SK-N-SH treated with all-trans-retinoic acid at 6 μM for 48 hours (cell line): Measurements from ENCODE around the gene MUC5B.

Experiments
- ATAC-seq: fragments of 200-7000 bp; cut with Tn5 transposase; 3 replicates; pipeline ENCODE4 v1.9.1; 2020; ENCODE audit warnings: mild to moderate bottlenecking, moderate library complexity
- CSDC2 ChIP-seq: fragments of 250-450 bp; sonication (Bioruptor Pico); IDR thresholded peaks from 2 replicates; pipeline ENCODE4 v1.5.0; 2020; ENCODE audit warnings: mild to moderate bottlenecking, moderate library complexity
- GLIS3 ChIP-seq: fragments of 250-450 bp; sonication (Bioruptor Pico); IDR thresholded peaks from 2 replicates; pipeline ENCODE4 v1.5.0; 2020; ENCODE audit warnings: mild to moderate bottlenecking, moderate library complexity
- ISL1 ChIP-seq: fragments of 250-450 bp; sonication (Bioruptor Pico); IDR thresholded peaks from 2 replicates; pipeline ENCODE4 v2.1.2; 2022; ENCODE audit warnings: mild to moderate bottlenecking, moderate library complexity
- OSR1 ChIP-seq: fragments of 250-450 bp; sonication (Bioruptor Pico); IDR thresholded peaks from 2 replicates; pipeline ENCODE4 v1.8.0; 2022; ENCODE audit warnings: moderate library complexity, mild to moderate bottlenecking, inconsistent platforms
- PPARA ChIP-seq: fragments of 250-450 bp; sonication (Bioruptor Pico); IDR thresholded peaks from 2 replicates; pipeline ENCODE4 v1.5.0; 2020; ENCODE audit warnings: mild to moderate bottlenecking, borderline replicate concordance
- RARB ChIP-seq: fragments of 250-450 bp; sonication (Bioruptor Pico); IDR thresholded peaks from 2 replicates; pipeline ENCODE4 v1.8.0; 2021; ENCODE audit warnings: mild to moderate bottlenecking, moderate library complexity
- SNAI2 ChIP-seq: fragments of 250-450 bp; sonication (Bioruptor Pico); IDR thresholded peaks from 2 replicates; pipeline ENCODE4 v1.5.0; 2020; ENCODE audit warnings: mild to moderate bottlenecking, moderate library complexity
- TCF4 ChIP-seq: fragments of 250-450 bp; sonication (Bioruptor Pico); IDR thresholded peaks from 2 replicates; pipeline ENCODE4 v1.8.0; 2021; ENCODE audit warnings: mild to moderate bottlenecking, moderate library complexity, borderline replicate concordance
- TOX ChIP-seq: fragments of 250-450 bp; sonication (Bioruptor Pico); IDR thresholded peaks from 2 replicates; pipeline ENCODE4 v1.8.0; 2021; ENCODE audit warnings: mild to moderate bottlenecking, moderate library complexity, borderline replicate concordance
- ZC3H10 ChIP-seq: fragments of 250-450 bp; sonication (Bioruptor Pico); IDR thresholded peaks from 2 replicates; pipeline ENCODE4 v1.5.1; 2021; ENCODE audit warnings: mild to moderate bottlenecking, moderate library complexity
- ZFP3 ChIP-seq: fragments of 250-450 bp; sonication (Bioruptor Pico); IDR thresholded peaks from 2 replicates; pipeline ENCODE4 v1.5.0; 2020; ENCODE audit warnings: mild to moderate bottlenecking, moderate library complexity
- ZFP30 ChIP-seq: fragments of 450-650 bp; formaldehyde crosslinking; IDR thresholded peaks from 2 replicates; pipeline ENCODE4 v1.5.0; 2022; ENCODE audit warnings: mild to moderate bottlenecking, moderate library complexity
- ZNF565 ChIP-seq: fragments of 450-650 bp; formaldehyde crosslinking; conservative IDR thresholded peaks from 2 replicates; pipeline ENCODE4 v1.5.0; 2020; ENCODE audit warnings: low read depth, mild to moderate bottlenecking, moderate library complexity
- ZNF8 ChIP-seq: fragments of 450-650 bp; formaldehyde crosslinking; IDR thresholded peaks from 2 replicates; pipeline ENCODE4 v1.5.0; 2020; ENCODE audit warnings: mild to moderate bottlenecking, moderate library complexity
- TF ChIP-seq, protein P1 (sequence below): fragments of 250-450 bp; sonication (Bioruptor Pico); IDR thresholded peaks from 2 replicates; pipeline ENCODE4 v1.5.0; 2020; ENCODE audit warnings: mild to moderate bottlenecking, moderate library complexity
- TF ChIP-seq, protein P2 (sequence below): fragments of 250-450 bp; sonication (Bioruptor Pico); IDR thresholded peaks from 2 replicates; pipeline ENCODE4 v1.8.0; 2021; ENCODE audit warnings: low read depth, mild to moderate bottlenecking, moderate library complexity, borderline replicate concordance
- TF ChIP-seq, protein P3 (sequence below): fragments of 250-450 bp; sonication (Bioruptor Pico); IDR thresholded peaks from 2 replicates; pipeline ENCODE4 v1.8.0; 2020; ENCODE audit warnings: mild to moderate bottlenecking, moderate library complexity, borderline replicate concordance

MUC5B gene

DNA sequence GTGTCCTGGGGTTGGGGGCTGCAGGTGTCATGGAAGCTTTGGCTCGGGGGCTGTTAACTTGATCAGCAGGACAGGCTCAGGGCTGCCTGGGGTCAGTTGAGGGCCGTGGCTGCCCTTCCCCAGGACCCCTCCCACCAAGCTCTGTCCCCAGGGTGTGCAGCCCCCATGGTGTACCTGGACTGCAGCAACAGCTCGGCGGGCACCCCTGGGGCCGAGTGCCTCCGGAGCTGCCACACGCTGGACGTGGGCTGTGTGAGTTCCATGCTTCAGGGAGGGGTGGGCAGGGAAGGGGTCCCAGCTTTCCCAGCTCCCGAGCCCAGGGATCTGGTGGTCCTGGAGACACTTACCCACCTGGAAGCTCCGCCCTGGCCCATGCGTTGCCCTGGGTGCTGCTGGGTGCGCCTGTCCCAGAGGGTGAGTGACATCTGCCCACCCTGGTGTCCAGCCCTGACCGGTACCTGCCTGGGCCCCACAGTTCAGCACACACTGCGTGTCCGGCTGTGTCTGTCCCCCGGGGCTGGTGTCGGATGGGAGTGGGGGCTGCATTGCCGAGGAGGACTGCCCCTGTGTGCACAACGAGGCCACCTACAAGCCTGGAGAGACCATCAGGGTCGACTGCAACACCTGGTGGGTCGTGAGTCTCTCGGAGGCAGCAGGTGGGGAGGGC, 11.3 kb downstream of the MUC5B start (continued):
- TF ChIP-seq, protein P1, sequence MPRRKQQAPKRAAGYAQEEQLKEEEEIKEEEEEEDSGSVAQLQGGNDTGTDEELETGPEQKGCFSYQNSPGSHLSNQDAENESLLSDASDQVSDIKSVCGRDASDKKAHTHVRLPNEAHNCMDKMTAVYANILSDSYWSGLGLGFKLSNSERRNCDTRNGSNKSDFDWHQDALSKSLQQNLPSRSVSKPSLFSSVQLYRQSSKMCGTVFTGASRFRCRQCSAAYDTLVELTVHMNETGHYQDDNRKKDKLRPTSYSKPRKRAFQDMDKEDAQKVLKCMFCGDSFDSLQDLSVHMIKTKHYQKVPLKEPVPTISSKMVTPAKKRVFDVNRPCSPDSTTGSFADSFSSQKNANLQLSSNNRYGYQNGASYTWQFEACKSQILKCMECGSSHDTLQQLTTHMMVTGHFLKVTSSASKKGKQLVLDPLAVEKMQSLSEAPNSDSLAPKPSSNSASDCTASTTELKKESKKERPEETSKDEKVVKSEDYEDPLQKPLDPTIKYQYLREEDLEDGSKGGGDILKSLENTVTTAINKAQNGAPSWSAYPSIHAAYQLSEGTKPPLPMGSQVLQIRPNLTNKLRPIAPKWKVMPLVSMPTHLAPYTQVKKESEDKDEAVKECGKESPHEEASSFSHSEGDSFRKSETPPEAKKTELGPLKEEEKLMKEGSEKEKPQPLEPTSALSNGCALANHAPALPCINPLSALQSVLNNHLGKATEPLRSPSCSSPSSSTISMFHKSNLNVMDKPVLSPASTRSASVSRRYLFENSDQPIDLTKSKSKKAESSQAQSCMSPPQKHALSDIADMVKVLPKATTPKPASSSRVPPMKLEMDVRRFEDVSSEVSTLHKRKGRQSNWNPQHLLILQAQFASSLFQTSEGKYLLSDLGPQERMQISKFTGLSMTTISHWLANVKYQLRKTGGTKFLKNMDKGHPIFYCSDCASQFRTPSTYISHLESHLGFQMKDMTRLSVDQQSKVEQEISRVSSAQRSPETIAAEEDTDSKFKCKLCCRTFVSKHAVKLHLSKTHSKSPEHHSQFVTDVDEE: no peak
- TF ChIP-seq, protein P2, sequence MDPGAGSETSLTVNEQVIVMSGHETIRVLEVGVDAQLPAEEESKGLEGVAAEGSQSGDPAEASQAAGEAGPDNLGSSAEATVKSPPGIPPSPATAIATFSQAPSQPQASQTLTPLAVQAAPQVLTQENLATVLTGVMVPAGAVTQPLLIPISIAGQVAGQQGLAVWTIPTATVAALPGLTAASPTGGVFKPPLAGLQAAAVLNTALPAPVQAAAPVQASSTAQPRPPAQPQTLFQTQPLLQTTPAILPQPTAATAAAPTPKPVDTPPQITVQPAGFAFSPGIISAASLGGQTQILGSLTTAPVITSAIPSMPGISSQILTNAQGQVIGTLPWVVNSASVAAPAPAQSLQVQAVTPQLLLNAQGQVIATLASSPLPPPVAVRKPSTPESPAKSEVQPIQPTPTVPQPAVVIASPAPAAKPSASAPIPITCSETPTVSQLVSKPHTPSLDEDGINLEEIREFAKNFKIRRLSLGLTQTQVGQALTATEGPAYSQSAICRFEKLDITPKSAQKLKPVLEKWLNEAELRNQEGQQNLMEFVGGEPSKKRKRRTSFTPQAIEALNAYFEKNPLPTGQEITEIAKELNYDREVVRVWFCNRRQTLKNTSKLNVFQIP (CRISPR knock-in tag): no peak

DNA sequence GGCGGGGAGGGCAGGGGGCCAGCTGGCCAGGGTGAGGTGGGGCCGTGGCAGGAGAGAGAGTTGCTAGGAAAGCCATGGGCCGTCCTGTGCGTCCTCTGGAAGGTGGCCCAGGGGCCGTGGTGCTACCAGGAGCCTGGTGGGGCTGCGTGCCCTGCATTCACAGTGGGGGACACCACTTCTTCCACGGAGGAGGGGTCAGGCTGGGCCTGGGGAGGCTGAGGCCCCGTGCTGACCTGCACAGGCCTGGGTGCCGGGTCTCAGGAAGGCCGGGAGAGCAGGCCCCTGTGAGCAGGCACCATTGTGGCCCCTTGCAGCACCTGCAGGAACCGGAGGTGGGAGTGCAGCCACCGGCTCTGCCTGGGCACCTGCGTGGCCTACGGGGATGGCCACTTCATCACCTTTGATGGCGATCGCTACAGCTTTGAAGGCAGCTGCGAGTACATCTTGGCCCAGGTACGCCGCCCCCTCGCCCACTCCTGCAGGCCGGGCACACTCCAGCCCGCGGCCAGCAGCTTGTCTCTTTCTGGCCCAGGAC, 12.0 kb downstream of the MUC5B start:
- TF ChIP-seq ZNF565 (CRISPR knock-in tag): no peak
- TF ChIP-seq ISL1: no peak
- TF ChIP-seq, protein P1: no peak
- no peak for TF ChIP-seq SNAI2 (CRISPR knock-in tag)
- no peak for TF ChIP-seq GLIS3
- TF ChIP-seq, all 23 proteins: peak for 0
- no peak for ATAC-seq

DNA sequence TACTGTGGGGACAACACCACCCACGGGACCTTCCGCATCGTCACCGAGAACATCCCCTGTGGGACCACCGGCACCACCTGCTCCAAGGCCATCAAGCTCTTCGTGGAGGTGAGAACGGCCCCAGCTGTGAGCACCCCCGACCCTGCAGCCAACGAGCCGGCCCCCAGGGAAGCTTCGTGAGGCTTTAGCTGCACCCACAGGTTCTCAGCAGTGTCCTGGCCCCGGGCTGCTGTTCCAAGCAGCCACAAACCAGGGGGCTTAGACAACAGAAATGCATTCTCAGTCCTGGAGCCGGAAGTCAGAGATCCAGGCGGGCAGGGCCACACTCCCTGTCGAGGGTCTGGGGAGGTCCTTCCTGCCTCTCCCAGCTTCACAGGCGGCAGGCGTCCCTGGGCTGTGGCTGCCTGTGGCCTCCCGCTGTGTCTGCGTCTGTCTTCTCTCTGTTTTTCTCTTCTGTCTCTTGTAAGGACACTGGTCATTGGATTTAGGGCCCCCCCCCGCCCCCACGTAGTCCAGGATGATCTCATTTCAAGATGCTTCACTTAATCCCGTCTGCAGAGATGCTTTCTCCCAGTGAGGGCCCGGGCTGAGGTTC, 12.5 kb downstream of the MUC5B start:
- ATAC-seq: no peak
- no peak for TF ChIP-seq CSDC2 (CRISPR knock-in tag)
- TF ChIP-seq TOX (CRISPR knock-in tag): no peak
- no peak for TF ChIP-seq ZFP30 (CRISPR knock-in tag)
- no peak for TF ChIP-seq PPARA (CRISPR knock-in tag)
- TF ChIP-seq, protein P2 (CRISPR knock-in tag): no peak
- TF ChIP-seq, protein P3, sequence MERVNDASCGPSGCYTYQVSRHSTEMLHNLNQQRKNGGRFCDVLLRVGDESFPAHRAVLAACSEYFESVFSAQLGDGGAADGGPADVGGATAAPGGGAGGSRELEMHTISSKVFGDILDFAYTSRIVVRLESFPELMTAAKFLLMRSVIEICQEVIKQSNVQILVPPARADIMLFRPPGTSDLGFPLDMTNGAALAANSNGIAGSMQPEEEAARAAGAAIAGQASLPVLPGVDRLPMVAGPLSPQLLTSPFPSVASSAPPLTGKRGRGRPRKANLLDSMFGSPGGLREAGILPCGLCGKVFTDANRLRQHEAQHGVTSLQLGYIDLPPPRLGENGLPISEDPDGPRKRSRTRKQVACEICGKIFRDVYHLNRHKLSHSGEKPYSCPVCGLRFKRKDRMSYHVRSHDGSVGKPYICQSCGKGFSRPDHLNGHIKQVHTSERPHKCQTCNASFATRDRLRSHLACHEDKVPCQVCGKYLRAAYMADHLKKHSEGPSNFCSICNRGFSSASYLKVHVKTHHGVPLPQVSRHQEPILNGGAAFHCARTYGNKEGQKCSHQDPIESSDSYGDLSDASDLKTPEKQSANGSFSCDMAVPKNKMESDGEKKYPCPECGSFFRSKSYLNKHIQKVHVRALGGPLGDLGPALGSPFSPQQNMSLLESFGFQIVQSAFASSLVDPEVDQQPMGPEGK (CRISPR knock-in tag): no peak
- TF ChIP-seq TCF4 (CRISPR knock-in tag): no peak
- TF ChIP-seq, protein P1: no peak
- no peak for TF ChIP-seq ZNF8 (CRISPR knock-in tag)
- no peak for TF ChIP-seq RARB
- no peak for TF ChIP-seq ZC3H10 (CRISPR knock-in tag)
- TF ChIP-seq OSR1 (CRISPR knock-in tag): no peak
- no peak for TF ChIP-seq ZFP3 (CRISPR knock-in tag)
